Endothelial cell of umbilical vein (primary cell): Measurements from ENCODE around the gene EFCC1. TPM values are rescaled to one million over a fixed set of nuclear protein-coding genes. Genes with fewer than 3 reads are reported as not detected.

Source experiments
- BruUV-seq: library from RNA; stranded (reverse); fragments of 400-500 nt; replicated peaks from 2 replicates; lab custom pipeline; 2021; lab: Mats Ljungman, UMichigan
- CTCF ChIA-PET: fragments of 300-600, 350-600 bp; sonication (Branson Sonifier 250); formaldehyde crosslinking; loops from one replicate; lab custom pipeline; 2021; ENCODE audit warnings: antibody characterized with exemption, inconsistent platforms; lab: Charles Lee
- POLR2A ChIA-PET: fragments of 300-600, 350-600 bp; sonication (Branson Sonifier 250); formaldehyde crosslinking; loops from one replicate; lab custom pipeline; 2021; ENCODE audit warnings: antibody characterized with exemption, inconsistent platforms; lab: Charles Lee
- DNase-seq: peaks from one replicate; pipeline ENCODE4 v3.0.0-alpha.2; 2011; ENCODE audit warnings: low read depth, low spot score
- FAIRE-seq: peaks from 2 replicates; lab custom pipeline; 2011; peaks lifted over from hg19 to GRCh38; lab: Jason Lieb, UNC
- H2AFZ ChIP-seq: 2 replicates; pipeline ENCODE4 v1.6.0; 2012; ENCODE audit warnings: low read depth, low read length, control low read depth, inconsistent platforms
- H3K27ac ChIP-seq: 2 replicates; pipeline ENCODE4 v1.5.1; 2011; ENCODE audit warnings: low read depth, mild to moderate bottlenecking, control low read depth, low read length, moderate library complexity; ENCODE audit not compliant: insufficient read depth
- H3K27me3 ChIP-seq, 2 experiments: 2 replicates each; pipeline versions ENCODE4 v1.6.0 to v1.6.1; 2011; ENCODE audit warnings: low read length in 2 of 2, mixed read lengths in 1 of 2; ENCODE audit not compliant: control insufficient read depth in 2 of 2, insufficient read depth in 2 of 2
- H3K36me3 ChIP-seq, 2 experiments: 2 replicates in 1 of 2; 3 replicates in 1 of 2; pipeline ENCODE4 v1.5.1; 2011; ENCODE audit warnings: low read length in 2 of 2, mild to moderate bottlenecking in 1 of 2, moderate library complexity in 1 of 2; ENCODE audit not compliant: control insufficient read depth in 2 of 2, insufficient read depth in 2 of 2; ENCODE audit errors: extremely low read depth in 1 of 2
- H3K4me1 ChIP-seq: 3 replicates; pipeline ENCODE4 v1.5.1; 2011; ENCODE audit warnings: mild to moderate bottlenecking, low read length; ENCODE audit not compliant: control insufficient read depth, insufficient read depth; ENCODE audit errors: extremely low read depth
- H3K4me2 ChIP-seq: 2 replicates; pipeline ENCODE4 v1.6.1; 2011; ENCODE audit warnings: low read length, control low read depth, mixed read lengths; ENCODE audit not compliant: insufficient read depth
- H3K4me3 ChIP-seq, 3 experiments: fragments of 200-600 bp in 1 of 3; sonication (generic), shearing (Covaris generic) in 1 of 3; replicated peaks in 1 of 3; 2 replicates each; pipeline ENCODE4 v1.5.1; 2011 to 2016; ENCODE audit warnings: control low read depth in 3 of 3, low read length in 3 of 3, mild to moderate bottlenecking in 2 of 3, inconsistent platforms in 1 of 3, low read depth in 1 of 3, moderate library complexity in 1 of 3; ENCODE audit not compliant: insufficient read depth in 1 of 3
- H3K79me2 ChIP-seq: 2 replicates; pipeline ENCODE4 v1.6.0; 2012; ENCODE audit warnings: low read length, inconsistent platforms; ENCODE audit not compliant: control insufficient read depth, insufficient read depth
- H3K9ac ChIP-seq: replicated peaks from 2 replicates; pipeline ENCODE3; 2011; ENCODE audit warnings: low read length, control low read depth; ENCODE audit not compliant: insufficient read depth; ENCODE audit errors: extremely low read depth
- H3K9me1 ChIP-seq: replicated peaks from 3 replicates; pipeline ENCODE4 v1.6.0; 2011; ENCODE audit warnings: mild to moderate bottlenecking, low read length; ENCODE audit not compliant: control insufficient read depth, insufficient read depth; ENCODE audit errors: extremely low read depth
- H3K9me3 ChIP-seq: replicated peaks from 2 replicates; pipeline ENCODE4 v1.5.1; 2012; ENCODE audit warnings: low read length, inconsistent platforms; ENCODE audit not compliant: control insufficient read depth, insufficient read depth
- H4K20me1 ChIP-seq: replicated peaks from 2 replicates; pipeline ENCODE3; 2011; ENCODE audit warnings: mild to moderate bottlenecking, low read length; ENCODE audit not compliant: control insufficient read depth, insufficient read depth; ENCODE audit errors: extremely low read depth
- CTCF ChIP-seq, 2 donors: IDR thresholded peaks; 1 replicate in 1 of 2; 2 replicates in 1 of 2; pipeline ENCODE4 v1.5.1; 2011; ENCODE audit warnings: low read length in 2 of 2, mild to moderate bottlenecking in 2 of 2, moderate library complexity in 2 of 2, control low read depth in 1 of 2, inconsistent platforms in 1 of 2, low read depth in 1 of 2; ENCODE audit not compliant: insufficient read depth in 1 of 2; ENCODE audit errors: extremely low read depth in 1 of 2
- EZH2 ChIP-seq: IDR thresholded peaks from 2 replicates; pipeline ENCODE4 v1.6.1; 2012; ENCODE audit warnings: borderline replicate concordance, low read depth, mild to moderate bottlenecking, moderate library complexity, low read length, inconsistent platforms; ENCODE audit not compliant: severe bottlenecking
- FOS ChIP-seq: IDR thresholded peaks from 2 replicates; pipeline ENCODE4 v1.6.1; 2011; ENCODE audit warnings: mild to moderate bottlenecking, low read length, moderate library complexity, borderline replicate concordance; ENCODE audit not compliant: insufficient read depth
- GATA2 ChIP-seq: IDR thresholded peaks from 2 replicates; pipeline ENCODE4 v1.7.0; 2011; ENCODE audit warnings: low read depth, mild to moderate bottlenecking, moderate library complexity, mixed read lengths, low read length; ENCODE audit not compliant: insufficient read length, insufficient read depth
- JUN ChIP-seq: IDR thresholded peaks from 2 replicates; pipeline ENCODE4 v1.6.1; 2011; ENCODE audit warnings: borderline replicate concordance, low read depth; ENCODE audit not compliant: insufficient read length, insufficient read depth
- MAX ChIP-seq: IDR thresholded peaks from 2 replicates; pipeline ENCODE4 v1.6.1; 2011; ENCODE audit not compliant: insufficient read depth, insufficient read length
- MYC ChIP-seq: IDR thresholded peaks from one replicate; pipeline ENCODE4 v1.6.1; 2011; ENCODE audit warnings: mild to moderate bottlenecking, low read depth, low read length
- POLR2A ChIP-seq: IDR thresholded peaks from 2 replicates; pipeline ENCODE4 v1.6.1; 2012; ENCODE audit warnings: low read depth, mild to moderate bottlenecking, control low read depth, low read length
- POLR2AphosphoS5 ChIP-seq: IDR thresholded peaks from 2 replicates; pipeline ENCODE4 v1.6.1; 2012; ENCODE audit warnings: low read depth, mild to moderate bottlenecking, control low read depth, low read length, moderate library complexity; ENCODE audit not compliant: insufficient read depth
- dilution Hi-C: fragments of 300-500 bp; cut with MboI; formaldehyde crosslinking; loops from one replicate; pipeline ENCODE4 v1.15.0; 2019; ENCODE audit warnings: low sequenced_read_pairs; ENCODE audit not compliant: extremely low pct_ligation_motif_present
- intact Hi-C: fragments of 100-400 bp; cut with micrococcal nuclease; formaldehyde crosslinking; loops from one replicate; pipeline ENCODE4 v1.10.0; 2022
- polyA plus RNA-seq, 4 experiments: library from polyadenylated mRNA; depleted of rRNA in 3 of 4; stranded (reverse) in 3 of 4; unstranded in 1 of 4; fragments of >200 nt; gene quantifications; 2 replicates each; pipeline versions ENCODE4 v1.2.1 to v1.2.3, GENCODE V29; 2011 to 2012; ENCODE audit warnings: missing spikeins in 1 of 4
- total RNA-seq: library from RNA; stranded (reverse); gene quantifications from 2 replicates; pipeline ENCODE4 v1.2.3, GENCODE V29; 2021

The EFCC1 gene
- total and polyA plus RNA-seq, 2 donors (not counting 3 experiments of a cell fraction or from before 2014, with no cell fraction given) = 0.73 to 1.3 TPM

- Histone ChIP-seq H3K9ac (no peak overlapping the region), H3K36me3 (no peaks in the 10 kb centered on the region), H3K9me3 (no peaks in the 10 kb centered on the region), H3K9me1 (no peaks in the 10 kb centered on the region), H3K27me3 (no peaks in the 10 kb centered on the region), H3K4me3 (no peak overlapping the region), H3K79me2 (no peaks in the 10 kb centered on the region), H4K20me1 (no peaks in the 10 kb centered on the region), H3K4me2 (no peak overlapping the region), H2AFZ (no peak overlapping the region), H3K27ac (no peak overlapping the region), H3K4me1 (no peaks in the 10 kb centered on the region)
- FAIRE-seq = no peak
- TF ChIP-seq GATA2 (no peak), EZH2 (no peak), JUN (no peak), MAX (no peak), FOS (no peak), POLR2A (no peak), MYC (no peak), POLR2AphosphoS5 (no peak), CTCF (IDR thresholded peaks at IDR 0.05; ENCODE audit: extremely low read depth in 1 of 2, insufficient read depth in 1 of 2, low read depth in 1 of 2, low read length in 2 of 2) (no peak)
- BruUV-seq = no TSS peak
- DNase-seq = no peak
- intact Hi-C loops = no loop called here
- dilution Hi-C loops = no loop called here
- CTCF ChIA-PET = interaction anchor here (3.5 to 6.0 kb wide), 2 partner anchors 86 to 195 kb away, joined by 60 to 121 read pairs; no protein-coding TSS in a partner anchor
- POLR2A ChIA-PET = no interaction called here
Measured at GRCh38 chr3:128967748-128968355, 33.3 kb upstream of the EFCC1 start.
